ENCODE results near the gene SYF2. TPM values are rescaled to one million over a fixed set of nuclear protein-coding genes. Genes with fewer than 3 reads are reported as not detected.
"Not testable (repeated sequence)": the region's sequence is repeated elsewhere in the genome, so short reads cannot be mapped to it uniquely, and the experiment has no call there.

The SYF2 gene
- total and polyA plus RNA-seq, 2 donors (not counting 1 experiment from before 2014, with no cell fraction given): 21.9 to 67.3 TPM

- H3K9ac ChIP-seq (ENCODE audit: low read length): no peak overlapping the region
- H3K4me3 ChIP-seq (ENCODE audit: control extremely low read depth in 1 of 5, extremely low read depth in 1 of 5, insufficient read depth in 1 of 5, low read depth in 2 of 5, low read length in 4 of 5): no peak overlapping the region
- Mint-ChIP-seq H3K27ac (no peak overlapping the region), H3K9me3 (ENCODE audit: insufficient read depth) (no peaks in the 10 kb centered on the region), H3K27me3 (peaks cover 20% of the 10 kb centered on the region), H3K4me3 (no peak overlapping the region), H3K4me1 (peaks cover 2% of the 10 kb centered on the region)
- H3K9me3 ChIP-seq (ENCODE audit: control extremely low read depth in 1 of 3, control insufficient read depth in 2 of 3, insufficient read depth in 1 of 3, low read length in 2 of 3): no peaks in the 10 kb centered on the region
- TF ChIP-seq EZH2 (IDR thresholded peaks at IDR 0.05; ENCODE audit: borderline replicate concordance, insufficient read depth, low read depth, low read length, poor library complexity, severe bottlenecking): no peak
- TF ChIP-seq, protein P1, sequence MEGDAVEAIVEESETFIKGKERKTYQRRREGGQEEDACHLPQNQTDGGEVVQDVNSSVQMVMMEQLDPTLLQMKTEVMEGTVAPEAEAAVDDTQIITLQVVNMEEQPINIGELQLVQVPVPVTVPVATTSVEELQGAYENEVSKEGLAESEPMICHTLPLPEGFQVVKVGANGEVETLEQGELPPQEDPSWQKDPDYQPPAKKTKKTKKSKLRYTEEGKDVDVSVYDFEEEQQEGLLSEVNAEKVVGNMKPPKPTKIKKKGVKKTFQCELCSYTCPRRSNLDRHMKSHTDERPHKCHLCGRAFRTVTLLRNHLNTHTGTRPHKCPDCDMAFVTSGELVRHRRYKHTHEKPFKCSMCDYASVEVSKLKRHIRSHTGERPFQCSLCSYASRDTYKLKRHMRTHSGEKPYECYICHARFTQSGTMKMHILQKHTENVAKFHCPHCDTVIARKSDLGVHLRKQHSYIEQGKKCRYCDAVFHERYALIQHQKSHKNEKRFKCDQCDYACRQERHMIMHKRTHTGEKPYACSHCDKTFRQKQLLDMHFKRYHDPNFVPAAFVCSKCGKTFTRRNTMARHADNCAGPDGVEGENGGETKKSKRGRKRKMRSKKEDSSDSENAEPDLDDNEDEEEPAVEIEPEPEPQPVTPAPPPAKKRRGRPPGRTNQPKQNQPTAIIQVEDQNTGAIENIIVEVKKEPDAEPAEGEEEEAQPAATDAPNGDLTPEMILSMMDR (IDR thresholded peaks at IDR 0.05): no peak
- H3K4me2 ChIP-seq (replicated peaks; ENCODE audit: low read depth, low read length, poor library complexity, severe bottlenecking): no peak overlapping the region
- no peak overlapping the region for H3K27ac ChIP-seq (ENCODE audit: low read length in 2 of 2)
- intact Hi-C loops (cut with micrococcal nuclease): no loop called here
- H3K27me3 ChIP-seq (replicated peaks in 1 of 4; ENCODE audit: control extremely low read depth in 1 of 4, control insufficient read depth in 3 of 4, insufficient read depth in 4 of 4, low read length in 3 of 4): peaks cover 0 to 3% (median 0%) of the 10 kb centered on the region in 4 experiments
- H3K79me2 ChIP-seq (ENCODE audit: control insufficient read depth, insufficient read depth, low read length): no peaks in the 10 kb centered on the region
- H3K4me1 ChIP-seq (ENCODE audit: control insufficient read depth in 2 of 2, insufficient read depth in 2 of 2, low read length in 2 of 2): no peaks in the 10 kb centered on the region
- DNase-seq (no peak), ATAC-seq (ENCODE audit: low read depth) (no peak)
- 100% methylated on average over 3 of the region's 5 CpGs for WGBS (ENCODE audit: insufficient coverage)
- ChIA-PET POLR2A (no interaction called here), CTCF (no interaction called here)
- no peaks in the 10 kb centered on the region for H4K20me1 ChIP-seq (ENCODE audit: control insufficient read depth, insufficient read depth, low read length, poor library complexity, severe bottlenecking)
- no peak overlapping the region for H2AFZ ChIP-seq (ENCODE audit: insufficient read depth, low read depth, low read length, poor library complexity, severe bottlenecking)
- H3K36me3 ChIP-seq (replicated peaks in 1 of 2; ENCODE audit: control extremely low read depth in 1 of 2, control insufficient read depth in 1 of 2, extremely low read depth in 1 of 2, insufficient read depth in 2 of 2, low read length in 1 of 2): no peaks in the 10 kb centered on the region
Observed at GRCh38 chr1:25192154-25192553, 40.1 kb downstream of the SYF2 start.

DNA sequence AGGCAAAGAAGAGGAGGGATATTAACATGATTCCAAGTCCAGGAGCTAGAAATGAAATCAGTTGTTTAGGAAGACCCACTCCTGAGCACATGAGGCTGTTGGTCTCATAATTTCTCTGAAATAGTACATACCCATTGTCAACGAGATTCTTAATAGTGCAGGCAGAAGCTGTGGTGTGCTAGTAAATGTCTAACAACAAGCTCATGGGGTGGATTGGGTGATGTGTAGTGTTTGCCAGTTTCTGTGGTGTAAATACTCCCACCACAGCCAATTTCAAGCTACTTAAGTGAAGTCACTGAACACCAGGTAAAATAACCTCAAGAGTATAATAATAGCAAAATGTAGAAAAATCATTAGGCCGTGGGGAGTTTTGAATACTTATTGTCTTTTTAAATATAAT lies 42.0 kb downstream of the SYF2 start:
- no peak overlapping the region for H3K4me2 ChIP-seq (replicated peaks; ENCODE audit: low read depth, low read length, poor library complexity, severe bottlenecking)
- Mint-ChIP-seq H3K27ac (no peak overlapping the region), H3K4me3 (no peak overlapping the region), H3K9me3 (ENCODE audit: insufficient read depth) (no peaks in the 10 kb centered on the region), H3K27me3 (peaks cover 18% of the 10 kb centered on the region), H3K4me1 (no peaks in the 10 kb centered on the region)
- ATAC-seq (ENCODE audit: low read depth): no peak
- ChIA-PET POLR2A (no interaction called here), CTCF (interaction anchor here (1.2 to 1.6 kb wide), 4 partner anchors 13 to 341 kb away, joined by 3 to 6 read pairs (median 3); no protein-coding TSS in a partner anchor)
- no peaks in the 10 kb centered on the region for H4K20me1 ChIP-seq (ENCODE audit: control insufficient read depth, insufficient read depth, low read length, poor library complexity, severe bottlenecking)
- no peak for DNase-seq
- H3K9me3 ChIP-seq (ENCODE audit: control extremely low read depth in 1 of 3, control insufficient read depth in 2 of 3, insufficient read depth in 1 of 3, low read length in 2 of 3): no peaks in the 10 kb centered on the region
- H3K4me1 ChIP-seq (ENCODE audit: control insufficient read depth in 2 of 2, insufficient read depth in 2 of 2, low read length in 2 of 2): no peaks in the 10 kb centered on the region
- no peaks in the 10 kb centered on the region for H3K36me3 ChIP-seq (replicated peaks in 1 of 2; ENCODE audit: control extremely low read depth in 1 of 2, control insufficient read depth in 1 of 2, extremely low read depth in 1 of 2, insufficient read depth in 2 of 2, low read length in 1 of 2)
- H3K4me3 ChIP-seq (ENCODE audit: control extremely low read depth in 1 of 5, extremely low read depth in 1 of 5, insufficient read depth in 1 of 5, low read depth in 2 of 5, low read length in 4 of 5): no peak overlapping the region
- H3K79me2 ChIP-seq (ENCODE audit: control insufficient read depth, insufficient read depth, low read length): no peaks in the 10 kb centered on the region
- intact Hi-C loops (cut with micrococcal nuclease): no loop called here
- no peak overlapping the region for H2AFZ ChIP-seq (ENCODE audit: insufficient read depth, low read depth, low read length, poor library complexity, severe bottlenecking)
- H3K9ac ChIP-seq (ENCODE audit: low read length): no peak overlapping the region
- H3K27me3 ChIP-seq (replicated peaks in 1 of 4; ENCODE audit: control extremely low read depth in 1 of 4, control insufficient read depth in 3 of 4, insufficient read depth in 4 of 4, low read length in 3 of 4): no peaks in the 10 kb centered on the region
- WGBS (ENCODE audit: insufficient coverage): no CpG with 5 or more reads among the region's 2 CpGs
- TF ChIP-seq EZH2 (IDR thresholded peaks at IDR 0.05; ENCODE audit: borderline replicate concordance, insufficient read depth, low read depth, low read length, poor library complexity, severe bottlenecking): no peak
- TF ChIP-seq, protein P1 (IDR thresholded peaks at IDR 0.05): no peak
- no peak overlapping the region for H3K27ac ChIP-seq (ENCODE audit: low read length in 2 of 2)

GRCh38 chr1:25187904-25188303 lies 44.4 kb downstream of the SYF2 start:
- H3K79me2 ChIP-seq (ENCODE audit: control insufficient read depth, insufficient read depth, low read length); H4K20me1 ChIP-seq (ENCODE audit: control insufficient read depth, insufficient read depth, low read length, poor library complexity, severe bottlenecking); H3K36me3 ChIP-seq (replicated peaks in 1 of 2; ENCODE audit: control extremely low read depth in 1 of 2, control insufficient read depth in 1 of 2, extremely low read depth in 1 of 2, insufficient read depth in 2 of 2, low read length in 1 of 2); DNase-seq; H2AFZ ChIP-seq (ENCODE audit: insufficient read depth, low read depth, low read length, poor library complexity, severe bottlenecking); H3K27ac Mint-ChIP-seq; H3K9ac ChIP-seq (ENCODE audit: low read length); H3K27ac ChIP-seq (ENCODE audit: low read length in 2 of 2); H3K9me3 Mint-ChIP-seq (ENCODE audit: insufficient read depth); H3K4me1 Mint-ChIP-seq; H3K4me3 ChIP-seq (ENCODE audit: control extremely low read depth in 1 of 5, extremely low read depth in 1 of 5, insufficient read depth in 1 of 5, low read depth in 2 of 5, low read length in 4 of 5); H3K27me3 ChIP-seq (replicated peaks in 1 of 4; ENCODE audit: control extremely low read depth in 1 of 4, control insufficient read depth in 3 of 4, insufficient read depth in 4 of 4, low read length in 3 of 4); POLR2A ChIA-PET; H3K4me1 ChIP-seq (ENCODE audit: control insufficient read depth in 2 of 2, insufficient read depth in 2 of 2, low read length in 2 of 2); H3K9me3 ChIP-seq (ENCODE audit: control extremely low read depth in 1 of 3, control insufficient read depth in 2 of 3, insufficient read depth in 1 of 3, low read length in 2 of 3); intact Hi-C loops (cut with micrococcal nuclease); H3K4me2 ChIP-seq (replicated peaks; ENCODE audit: low read depth, low read length, poor library complexity, severe bottlenecking); ATAC-seq (ENCODE audit: low read depth); H3K4me3 Mint-ChIP-seq: not testable (repeated sequence)
- CTCF ChIA-PET: interaction anchor here (1.2 kb wide), 1 partner anchor 499 kb away, joined by 3 read pairs; no protein-coding TSS in a partner anchor
- WGBS (ENCODE audit: insufficient coverage): no CpG with 5 or more reads among the region's 3 CpGs
- H3K27me3 Mint-ChIP-seq: peaks cover 14% of the 10 kb centered on the region
